ENCODE data around the gene PAIP2B. TPM values are rescaled to one million over a fixed set of nuclear protein-coding genes. Genes with fewer than 3 reads are reported as not detected.
A peak's percentile ranks its signal among the peaks of the same experiment; 100 is the strongest.
"Not testable (repeated sequence)": the region's sequence is repeated elsewhere in the genome, so short reads cannot be mapped to it uniquely, and the experiment has no call there.

The PAIP2B gene
- polyA plus RNA-seq (ENCODE audit: insufficient read length in 4 of 4): 10 to 100 TPM; 16.8 to 19.7 (median 18.2) TPM

- DNase-seq (ENCODE audit: low read depth in 4 of 4, low spot score in 3 of 4): peak; percentile 92 to 98 (median 98)
Measured at GRCh38 chr2:71226965-71227560, at the start of gene PAIP2B. PAIP2B (minus strand) TSS chr2:71227103; CDS start chr2:71202589, 24,514 bp downstream.

GRCh38 chr2:71275939-71276310, 49.0 kb upstream of the PAIP2B start:
- DNase-seq (ENCODE audit: low read depth in 4 of 4, low spot score in 3 of 4): no peak

GRCh38 chr2:71269511-71270090, 42.7 kb upstream of the PAIP2B start:
- no peak for DNase-seq (ENCODE audit: low read depth in 4 of 4, low spot score in 3 of 4)

GRCh38 chr2:71263386-71263785, 36.5 kb upstream of the PAIP2B start:
- no peak for DNase-seq (ENCODE audit: low read depth in 4 of 4, low spot score in 3 of 4)

GRCh38 chr2:71261534-71261933, 34.6 kb upstream of the PAIP2B start:
- DNase-seq (ENCODE audit: low read depth in 4 of 4, low spot score in 3 of 4): no peak

GRCh38 chr2:71256421-71256820, 29.5 kb upstream of the PAIP2B start:
- no peak for DNase-seq (ENCODE audit: low read depth in 4 of 4, low spot score in 3 of 4)

- no peak for DNase-seq (ENCODE audit: low read depth in 4 of 4, low spot score in 3 of 4)
Measured at GRCh38 chr2:71254776-71255175, 27.9 kb upstream of the PAIP2B start.

- DNase-seq (ENCODE audit: low read depth in 4 of 4, low spot score in 3 of 4): no peak
Measured at GRCh38 chr2:71254078-71254477, 27.2 kb upstream of the PAIP2B start.

GRCh38 chr2:71253476-71253875, 26.6 kb upstream of the PAIP2B start:
- no peak for DNase-seq (ENCODE audit: low read depth in 4 of 4, low spot score in 3 of 4)

- no peak for DNase-seq (ENCODE audit: low read depth in 4 of 4, low spot score in 3 of 4)
Measured at GRCh38 chr2:71252862-71253261, 26.0 kb upstream of the PAIP2B start.

- DNase-seq (ENCODE audit: low read depth in 4 of 4, low spot score in 3 of 4): no peak
Measured at GRCh38 chr2:71250935-71251334, 24.0 kb upstream of the PAIP2B start.

GRCh38 chr2:71244302-71244660, 17.4 kb upstream of the PAIP2B start:
- DNase-seq (ENCODE audit: low read depth in 4 of 4, low spot score in 3 of 4): no peak

GRCh38 chr2:71243634-71244301, 16.9 kb upstream of the PAIP2B start:
- no peak for DNase-seq (ENCODE audit: low read depth in 4 of 4, low spot score in 3 of 4)

- DNase-seq (ENCODE audit: low read depth in 4 of 4, low spot score in 3 of 4): no peak
Measured at GRCh38 chr2:71240794-71241193, 13.9 kb upstream of the PAIP2B start.

- DNase-seq (ENCODE audit: low read depth in 4 of 4, low spot score in 3 of 4): no peak
Measured at GRCh38 chr2:71238089-71238488, 11.2 kb upstream of the PAIP2B start.

GRCh38 chr2:71235930-71236587, 9.2 kb upstream of the PAIP2B start:
- no peak for DNase-seq (ENCODE audit: low read depth in 4 of 4, low spot score in 3 of 4)

GRCh38 chr2:71233072-71233471, 6.2 kb upstream of the PAIP2B start:
- DNase-seq (ENCODE audit: low read depth in 4 of 4, low spot score in 3 of 4): not testable (repeated sequence)

GRCh38 chr2:71226096-71226964, 573 bp downstream of the PAIP2B start:
- DNase-seq (ENCODE audit: low read depth in 4 of 4, low spot score in 3 of 4): peak; percentile 18 to 38 (median 21)

GRCh38 chr2:71224935-71225334, 2.0 kb downstream of the PAIP2B start:
- DNase-seq (ENCODE audit: low read depth in 4 of 4, low spot score in 3 of 4): no peak

GRCh38 chr2:71224457-71224856, 2.4 kb downstream of the PAIP2B start:
- DNase-seq (ENCODE audit: low read depth in 4 of 4, low spot score in 3 of 4): no peak
